GM18508 (cell line): ENCODE results near the gene GRIN2A.

ENCODE experiments used
- ATAC-seq: cut with Tn5 transposase; IDR thresholded peaks from one replicate; pipeline ENCODE4 v1.9.1; 2021; ENCODE audit warnings: moderate number of reproducible peaks; ENCODE audit not compliant: insufficient read depth, unreplicated experiment

The GRIN2A gene

GRCh38 chr16:9843424-9844018, 338.7 kb downstream of the GRIN2A start:
- no peak for ATAC-seq

DNA sequence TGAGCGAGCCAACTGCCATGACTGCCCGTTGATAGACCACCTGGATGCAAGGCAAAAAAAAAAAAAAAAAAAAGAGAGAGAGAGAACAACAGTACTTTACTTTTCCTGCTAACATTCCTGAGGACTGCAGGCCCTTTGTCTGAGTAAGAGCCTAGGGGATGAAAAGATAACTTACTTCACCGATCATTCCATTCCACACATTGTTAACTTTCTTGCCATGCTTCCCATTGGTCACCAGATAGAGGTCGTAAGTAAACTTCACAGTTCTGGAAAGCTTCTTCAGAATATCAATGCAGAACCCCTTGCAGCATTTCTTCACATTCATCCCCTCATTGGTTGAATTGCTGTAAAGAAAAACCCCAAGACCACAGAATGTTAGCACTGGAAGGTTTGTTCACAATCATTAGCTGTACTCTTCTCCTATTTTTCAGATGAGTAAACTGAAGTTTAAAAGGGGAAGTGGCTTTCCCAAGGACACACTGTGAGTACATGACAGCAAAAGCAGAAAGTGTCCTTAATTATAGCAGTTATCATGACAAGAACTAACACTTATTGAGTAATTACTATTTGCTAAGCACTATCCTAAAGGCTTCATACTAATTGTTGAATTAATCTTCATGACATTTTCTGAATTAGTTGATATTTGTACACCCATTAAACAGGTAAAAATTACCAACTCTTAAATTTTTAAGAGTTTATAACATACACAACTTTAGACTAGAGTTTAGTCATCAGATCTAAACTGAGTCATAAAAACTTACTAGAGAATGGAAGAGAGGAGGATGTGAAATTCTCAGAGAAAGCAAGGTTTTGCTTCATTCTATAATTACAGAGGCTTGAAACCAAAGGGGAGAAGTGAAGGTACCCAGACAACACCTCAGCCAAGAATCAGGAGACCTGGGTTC, 341.2 kb downstream of the GRIN2A start:
- ATAC-seq: no peak

GRCh38 chr16:9837481-9837880, 344.7 kb downstream of the GRIN2A start:
- ATAC-seq: no peak

DNA sequence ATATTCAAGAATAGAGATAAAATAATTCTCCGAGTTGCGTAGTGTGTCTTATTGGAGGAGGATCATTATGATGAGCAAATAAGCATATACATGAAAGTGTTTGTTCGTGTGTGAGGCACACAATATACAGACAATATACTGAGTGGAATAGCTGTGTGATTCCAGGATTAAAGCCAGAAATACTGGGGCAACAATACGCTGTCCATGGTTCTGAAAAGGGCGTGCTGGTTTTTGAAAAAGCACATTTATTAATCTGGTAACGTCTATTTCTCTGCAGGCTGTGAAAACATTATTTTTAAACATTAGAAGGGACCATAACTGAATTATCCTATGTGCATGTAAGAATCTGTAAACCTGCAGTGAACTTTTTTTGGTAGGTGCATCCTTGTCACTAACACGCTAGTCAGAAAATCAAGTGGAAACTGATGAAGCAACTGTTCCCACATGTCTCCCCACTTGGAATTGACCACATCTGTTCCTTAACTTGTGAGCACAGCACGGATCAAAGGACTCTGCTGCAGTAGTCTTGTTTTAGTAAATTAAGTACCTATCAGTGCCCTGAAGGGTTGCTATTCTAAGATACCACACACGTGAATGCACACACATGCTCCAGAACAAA, 346.0 kb downstream of the GRIN2A start:
- ATAC-seq: no peak

DNA sequence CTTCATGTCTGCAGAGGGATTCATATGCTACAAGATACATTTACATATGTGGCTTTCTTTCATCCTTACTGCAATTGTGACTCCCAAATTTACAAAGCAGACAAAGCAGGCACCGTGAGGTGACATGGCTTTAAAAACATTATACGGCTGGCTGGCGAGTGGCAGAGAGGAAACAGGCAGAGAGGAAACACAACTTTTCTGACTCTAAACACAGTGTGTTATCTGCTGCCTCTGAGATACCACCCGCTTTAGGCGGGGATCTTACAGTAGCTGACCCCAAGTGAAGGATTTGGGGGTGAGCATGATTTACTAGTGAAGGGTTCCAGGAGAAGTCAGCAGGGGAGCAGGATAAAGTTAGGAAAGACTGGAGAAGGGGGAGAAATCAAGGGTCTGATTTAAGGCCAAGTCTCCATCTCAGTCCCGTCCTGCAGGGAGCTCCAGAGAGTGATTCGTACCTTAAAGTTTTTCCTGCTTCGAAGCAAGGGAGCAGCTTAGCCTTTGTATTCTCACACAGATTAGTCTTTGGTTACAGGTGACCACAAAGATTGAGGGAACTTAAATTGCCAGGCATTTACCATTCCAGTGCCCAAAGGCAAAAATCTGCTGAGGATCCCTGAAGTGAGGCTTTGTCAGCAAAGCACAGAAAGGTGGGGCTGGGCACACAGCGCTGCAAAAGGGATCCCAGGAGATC, 355.0 kb downstream of the GRIN2A start:
- ATAC-seq: no peak

DNA sequence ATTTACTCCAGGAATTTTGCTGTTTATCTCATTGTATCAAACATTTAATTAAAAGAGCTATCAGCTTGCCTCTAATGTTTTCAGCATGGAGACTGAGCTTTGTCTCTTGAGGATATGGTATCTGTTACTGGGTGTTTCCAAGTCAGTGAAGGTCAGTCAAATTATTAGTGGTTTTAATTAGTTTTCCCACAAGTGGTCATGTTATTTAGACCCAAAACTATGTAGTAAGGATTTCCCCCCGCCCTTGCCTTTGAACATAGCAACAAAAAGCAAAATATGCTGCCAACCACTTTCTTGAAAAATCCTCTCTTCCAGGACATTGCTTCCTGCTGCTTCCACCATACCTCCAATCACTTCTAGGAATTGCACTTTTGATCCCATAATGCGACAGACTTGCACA, 355.6 kb downstream of the GRIN2A start:
- ATAC-seq: no peak

DNA sequence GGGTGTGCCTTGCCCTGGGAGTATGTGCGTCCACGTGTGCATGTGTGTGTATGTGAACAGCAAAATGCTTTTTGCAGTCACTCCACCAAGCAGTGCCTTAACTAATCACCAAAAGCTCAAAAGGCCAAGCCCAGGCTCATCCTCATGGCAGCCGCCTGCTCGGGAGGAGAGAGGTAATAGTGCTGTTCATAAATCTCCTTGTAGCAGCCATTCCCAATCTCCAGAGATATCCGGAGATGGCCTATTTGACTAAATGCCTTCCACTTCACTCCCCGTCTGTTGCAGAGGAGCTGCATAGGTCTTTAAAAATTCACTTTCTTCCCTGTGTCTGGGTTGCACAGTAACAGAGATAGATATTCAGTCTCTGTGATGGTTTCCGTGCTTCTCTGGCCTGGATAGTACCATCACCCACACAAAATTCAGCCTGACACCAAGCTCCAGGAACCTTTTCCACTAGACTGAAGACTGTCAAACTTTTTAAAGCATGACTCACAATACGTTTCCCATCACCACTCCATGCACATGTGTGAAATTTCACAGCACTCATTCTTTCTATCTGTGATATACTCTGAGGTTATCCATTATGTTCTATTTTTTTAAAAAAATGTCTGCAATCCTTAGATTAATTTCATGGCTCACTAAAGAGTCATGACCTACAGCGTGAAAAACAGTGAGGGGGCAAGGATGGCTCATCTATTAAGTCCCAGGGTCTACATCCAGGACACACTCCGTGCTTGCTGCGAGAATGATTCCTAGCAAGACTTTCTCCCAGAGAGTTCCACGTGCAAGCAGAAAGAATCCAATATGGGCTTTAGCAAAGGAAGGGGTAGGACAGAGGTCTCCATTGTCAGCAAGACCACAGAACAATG, 357.8 kb downstream of the GRIN2A start:
- ATAC-seq: no peak

DNA sequence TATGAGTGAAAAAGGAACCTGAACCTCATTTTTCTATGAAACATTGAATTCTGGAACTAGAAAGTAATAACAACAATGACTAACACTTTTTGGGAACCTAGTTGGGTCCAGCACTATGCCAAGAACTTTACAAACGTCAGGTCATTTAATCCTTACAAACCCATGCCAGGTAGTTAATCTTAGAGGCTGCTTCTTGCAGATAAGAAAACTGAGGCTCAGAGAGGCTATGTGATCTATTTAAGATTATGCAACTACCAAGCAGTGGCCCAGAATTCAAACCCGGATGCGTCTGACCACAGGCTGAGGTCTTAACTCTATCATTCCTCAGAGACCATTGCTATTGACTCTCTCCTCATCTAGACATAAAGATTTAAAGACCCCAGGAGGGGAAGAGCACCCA, 358.7 kb downstream of the GRIN2A start:
- no peak for ATAC-seq

DNA sequence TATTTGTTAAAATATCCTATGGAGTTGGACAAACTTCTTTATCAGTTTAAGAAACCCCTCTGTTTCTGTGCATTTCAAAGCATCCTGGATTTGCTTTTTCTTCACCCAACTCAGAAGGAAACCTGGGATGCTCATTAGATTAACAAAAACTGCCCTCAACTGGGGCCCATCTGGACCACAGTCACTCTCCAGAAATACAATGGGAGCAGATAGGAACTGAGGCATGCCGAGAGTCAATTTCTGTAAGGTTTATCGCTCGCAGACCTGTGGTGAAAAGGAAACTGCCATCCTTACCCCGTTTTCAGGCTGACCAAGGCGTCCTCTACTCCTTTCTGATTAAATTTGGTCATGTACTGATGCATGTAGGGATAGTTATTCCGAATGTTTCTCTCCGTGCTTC, 360.3 kb downstream of the GRIN2A start:
- ATAC-seq: no peak

DNA sequence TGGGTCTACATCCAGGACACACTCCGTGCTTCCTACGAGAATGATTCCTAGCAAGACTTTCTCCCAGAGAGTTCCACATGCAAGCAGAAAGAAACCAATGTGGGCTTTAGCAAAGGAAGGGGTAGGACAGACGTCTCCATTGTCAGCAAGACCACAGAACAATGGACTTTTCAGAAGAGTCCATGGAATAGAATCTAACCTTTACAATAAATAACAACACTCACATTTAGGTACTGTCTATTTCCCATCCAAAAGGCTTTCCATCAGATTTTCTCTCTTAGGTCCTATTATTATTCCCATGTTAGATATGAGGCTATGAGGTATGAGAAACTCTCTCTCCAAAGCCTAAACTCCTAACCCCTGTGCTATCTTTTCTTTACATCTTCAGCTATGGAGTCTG, 360.9 kb downstream of the GRIN2A start:
- ATAC-seq: no peak

GRCh38 chr16:9820476-9821246, 361.6 kb downstream of the GRIN2A start:
- ATAC-seq: no peak

GRCh38 chr16:9818702-9819101, 363.5 kb downstream of the GRIN2A start:
- ATAC-seq: no peak

- ATAC-seq: no peak
These were observed 364.6 kb downstream of the GRIN2A start for GRCh38 chr16:9817586-9817985.

GRCh38 chr16:9816644-9817043, 365.6 kb downstream of the GRIN2A start:
- ATAC-seq: no peak

GRCh38 chr16:9813665-9814064, 368.6 kb downstream of the GRIN2A start:
- no peak for ATAC-seq

DNA sequence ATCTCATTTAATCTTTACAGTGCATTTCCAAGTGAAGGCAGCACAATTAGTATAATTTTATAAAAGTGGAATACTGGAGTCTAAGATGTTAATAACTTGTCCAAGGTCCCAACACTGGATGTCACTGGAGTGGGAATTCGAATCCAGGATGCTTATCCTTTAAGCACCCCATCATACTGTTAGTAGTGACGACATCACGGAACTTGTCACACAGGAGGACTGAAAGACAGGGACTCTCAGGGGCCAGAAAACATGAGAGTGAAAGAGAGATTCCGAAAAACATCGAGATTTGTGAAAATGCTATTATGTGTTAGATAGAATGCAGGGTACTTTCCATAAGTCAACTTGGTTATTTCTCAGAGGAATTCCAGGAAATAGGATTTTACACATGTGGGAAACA, 374.0 kb downstream of the GRIN2A start:
- ATAC-seq: no peak

DNA sequence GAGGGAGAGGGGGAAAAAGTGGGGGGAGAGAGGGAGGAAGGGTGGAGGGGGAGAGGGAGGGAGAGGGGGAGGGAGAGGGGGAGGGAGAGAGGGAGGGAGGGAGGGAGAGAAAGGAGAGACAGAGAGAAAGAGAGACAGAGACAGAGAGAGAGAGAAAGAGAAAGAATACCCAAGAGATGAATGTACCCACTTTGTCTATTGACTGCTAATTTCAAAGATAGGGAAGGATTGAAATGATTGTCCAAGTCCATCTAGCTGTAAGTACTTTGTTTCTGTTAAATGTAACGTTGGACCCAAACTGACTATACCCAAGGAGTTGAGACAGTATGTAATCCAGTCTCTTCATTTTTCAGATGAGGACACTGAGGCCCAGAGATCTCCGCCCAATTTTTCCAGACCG, 374.9 kb downstream of the GRIN2A start:
- ATAC-seq: no peak

DNA sequence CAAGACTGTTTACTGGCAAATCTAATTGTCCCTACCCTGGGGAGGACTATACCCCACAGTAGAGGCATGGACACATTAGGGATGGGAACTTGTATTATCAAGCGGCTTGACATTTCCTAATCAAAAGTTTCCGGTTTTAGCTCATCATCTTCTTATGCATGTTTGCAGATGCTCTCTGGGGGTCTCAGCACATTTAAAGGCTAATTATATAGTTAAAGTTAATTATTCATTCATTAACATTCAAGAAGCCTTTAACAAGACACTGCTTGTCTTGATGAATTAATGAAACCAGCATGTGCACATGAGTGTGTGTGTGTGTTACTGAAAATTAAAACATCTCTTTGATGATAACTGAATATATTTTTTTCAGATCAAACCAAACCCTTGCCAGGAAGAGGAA, 377.1 kb downstream of the GRIN2A start:
- ATAC-seq: no peak

GRCh38 chr16:9802160-9802559, 380.1 kb downstream of the GRIN2A start:
- ATAC-seq: no peak
